K562 (cell line): ENCODE data around the gene KCNJ14. TPM values are rescaled to one million over a fixed set of nuclear protein-coding genes. Genes with fewer than 3 reads are reported as not detected.

ENCODE experiments used
- ATAC-seq: fragments of 200-7000 bp; cut with Tn5 transposase; 3 replicates; pipeline ENCODE4 v1.9.1; 2020; ENCODE audit warnings: moderate library complexity
- BruUV-seq: library from RNA; stranded (reverse); fragments of 400-500 nt; replicated peaks from 2 replicates; lab custom pipeline; 2021; lab: Mats Ljungman, UMichigan
- CTCF ChIA-PET: fragments of 300-600 bp; formaldehyde crosslinking; extraction: SDS; loops from one replicate; lab custom pipeline; 2021; ENCODE audit warnings: low intra/inter-chr PET ratio; lab: Yijun Ruan, JAX
- POLR2A ChIA-PET: fragments of 300-600, 350-650 bp; sonication (Branson Sonifier 250); formaldehyde crosslinking; extraction: SDS; loops from one replicate; lab custom pipeline; 2021; ENCODE audit warnings: antibody characterized with exemption, inconsistent platforms; lab: Yijun Ruan, JAX
- DNase-seq, 4 experiments: peaks; one replicate each; pipeline versions ENCODE4 v3.0.0 to v3.0.0-alpha.2; 2011 to 2018; ENCODE audit warnings: low spot score in 3 of 4, mixed read lengths in 3 of 4; ENCODE audit errors: extremely low read depth in 1 of 4
- FAIRE-seq: peaks from 2 replicates; lab custom pipeline; 2011; peaks lifted over from hg19 to GRCh38; lab: Jason Lieb, UNC
- H2AFZ ChIP-seq: 2 replicates; pipeline ENCODE4 v1.6.0; 2011; ENCODE audit warnings: low read depth, low read length, control low read depth, inconsistent platforms
- H3K27ac ChIP-seq: fragments of 200-600 bp; 3 replicates; pipeline ENCODE4 v1.8.0; 2011; ENCODE audit warnings: low read depth, mild to moderate bottlenecking, control low read depth, inconsistent platforms, low read length, moderate library complexity, mixed read lengths; ENCODE audit errors: extremely low read depth
- H3K27me3 ChIP-seq, 2 experiments: fragments of 300-600 bp in 1 of 2; 2 replicates in 1 of 2; 3 replicates in 1 of 2; pipeline versions ENCODE4 v1.6.0 to v1.8.0; 2011; ENCODE audit warnings: inconsistent platforms in 2 of 2, low read length in 2 of 2, mild to moderate bottlenecking in 1 of 2, mixed read lengths in 1 of 2, moderate library complexity in 1 of 2; ENCODE audit not compliant: control insufficient read depth in 2 of 2, insufficient read depth in 2 of 2
- H3K36me3 ChIP-seq: fragments of 300-600 bp; 3 replicates; pipeline ENCODE4 v1.8.0; 2011; ENCODE audit warnings: mild to moderate bottlenecking, low read length, inconsistent platforms; ENCODE audit not compliant: control insufficient read depth, insufficient read depth
- H3K4me1 ChIP-seq, 2 experiments: fragments of 200-600 bp in 1 of 2; replicated peaks in 1 of 2; 2 replicates in 1 of 2; 3 replicates in 1 of 2; pipeline versions ENCODE4 v1.5.1 to v1.8.0; 2011; ENCODE audit warnings: inconsistent platforms in 2 of 2, low read length in 2 of 2, mild to moderate bottlenecking in 1 of 2, mixed read lengths in 1 of 2, moderate library complexity in 1 of 2; ENCODE audit not compliant: control insufficient read depth in 2 of 2, insufficient read depth in 2 of 2
- H3K4me2 ChIP-seq: 2 replicates; pipeline ENCODE4 v1.6.1; 2011; ENCODE audit warnings: low read length, control low read depth, inconsistent platforms, mixed read lengths; ENCODE audit not compliant: insufficient read depth
- H3K4me3 ChIP-seq: fragments of 200-600 bp; sonication (generic), shearing (Covaris generic); 2 replicates; pipeline ENCODE4 v1.5.1; 2016; ENCODE audit warnings: control low read depth, inconsistent platforms
- H3K79me2 ChIP-seq: fragments of 200-600 bp; 3 replicates; pipeline ENCODE4 v1.8.0; 2011; ENCODE audit warnings: low read length, inconsistent platforms; ENCODE audit not compliant: control insufficient read depth, insufficient read depth
- H3K9ac ChIP-seq, 2 experiments: 2 replicates each; pipeline versions ENCODE4 v1.6.0 to v1.6.1; 2011; ENCODE audit warnings: low read depth in 2 of 2, low read length in 2 of 2, control low read depth in 1 of 2, inconsistent platforms in 1 of 2, mild to moderate bottlenecking in 1 of 2, mixed read lengths in 1 of 2; ENCODE audit not compliant: insufficient read depth in 1 of 2
- H3K9me1 ChIP-seq: one replicate; pipeline ENCODE4 v1.6.0; 2011; ENCODE audit warnings: inconsistent platforms, mild to moderate bottlenecking, low read length, moderate library complexity; ENCODE audit not compliant: control insufficient read depth, insufficient read depth
- H3K9me3 ChIP-seq: replicated peaks from 2 replicates; pipeline ENCODE4 v1.5.1; 2011; ENCODE audit warnings: low read depth, low read length, inconsistent platforms; ENCODE audit not compliant: control insufficient read depth, insufficient read depth
- H4K20me1 ChIP-seq: replicated peaks from 2 replicates; pipeline ENCODE4 v1.6.1; 2011; ENCODE audit warnings: low read length, inconsistent platforms, mixed read lengths; ENCODE audit not compliant: control insufficient read depth, insufficient read depth
- ZBTB33 ChIP-seq: sonication (generic); formaldehyde crosslinking; IDR thresholded peaks from 2 replicates; pipeline ENCODE4 v1.8.1; 2023; ENCODE audit warnings: mild to moderate bottlenecking, missing genetic modification reagents
- ZZZ3 ChIP-seq: fragments of 450-650 bp; IDR thresholded peaks from 2 replicates; pipeline ENCODE4 v1.6.1; 2016; ENCODE audit warnings: antibody characterized with exemption, mild to moderate bottlenecking, moderate library complexity
- WGBS: fragments of 100-300 bp; shearing (Covaris generic); methylation state at CpG from one replicate; pipeline ENCODE4 v1.1.6; 2016; ENCODE audit warnings: low coverage, mixed read lengths; ENCODE audit not compliant: insufficient coverage; ENCODE audit errors: missing lambda C conversion rate; 5-methylcytosine and 5-hydroxymethylcytosine counted together
- in situ Hi-C: fragments of 300-500 bp; cut with MboI; formaldehyde crosslinking; loops from 4 replicates; pipeline ENCODE4 v1.15.0; 2018; ENCODE audit warnings: inconsistent platforms, mixed read lengths
- intact Hi-C: fragments of 100-400 bp; cut with micrococcal nuclease; formaldehyde crosslinking; loops from 2 replicates; pipeline ENCODE4 v1.14.2; 2022
- polyA plus RNA-seq, 8 experiments: library from polyadenylated mRNA; depleted of rRNA in 4 of 8; stranded (reverse) in 5 of 8; unstranded in 3 of 8; fragments of >200 nt; fragmentation: Nextera tagmentation in 2 of 8; fragmentation: Illumina TruSeq in 1 of 8; extraction: Ambion mirVana in 2 of 8; extraction: Trizol in 1 of 8; gene quantifications; 2 replicates each; pipeline versions ENCODE4 v1.2.1 to v1.2.3, GENCODE V29; 2011 to 2014; ENCODE audit warnings: inconsistent platforms in 1 of 8, missing spikeins in 1 of 8
- total RNA-seq, 7 experiments: library from RNA; depleted of rRNA in 6 of 7; stranded (reverse); fragments of >200 nt in 6 of 7; fragmentation: Illumina TruSeq in 2 of 7; extraction: Trizol in 2 of 7; gene quantifications; 2 replicates each; pipeline versions ENCODE4 v1.2.1 to v1.2.3, GENCODE V29; 2011 to 2021; ENCODE audit warnings: low replicate concordance in 1 of 7

KCNJ14 gene
- total and polyA plus RNA-seq, 9 of the 15 experiments (the other 6 are each of a cell fraction or from before 2014, with no cell fraction given): 0.15 to 1.6 (median 0.49) TPM

GRCh38 chr19:48442116-48443035, 13.0 kb upstream of the KCNJ14 start:
- POLR2A ChIA-PET: no interaction called here
- 94% methylated on average over 13 of the region's 94 CpGs for WGBS
- BruUV-seq: no TSS peak

More at GRCh38 chr19:48442116-48443035, 13.0 kb upstream of the KCNJ14 start:
- ATAC-seq (no peak), FAIRE-seq (no peak), DNase-seq (peak in 1 of 4 experiments; percentile 20)
- peak; percentile 25; the same call in 1 of the 2 replicates for TF ChIP-seq ZBTB33 (CRISPR knock-in tag)
- no peak for TF ChIP-seq ZZZ3
- H3K4me1 ChIP-seq: peaks cover 12 to 14% of the 10 kb centered on the region in 2 experiments
- H3K36me3 ChIP-seq: peaks cover 36% of the 10 kb centered on the region; the same call in 2 of the 3 replicates
- H3K9me3 ChIP-seq: no peaks in the 10 kb centered on the region
- no peak overlapping the region for H3K4me3 ChIP-seq
- CTCF ChIA-PET: no interaction called here
- in situ Hi-C loops (no loop called here), intact Hi-C loops (no loop called here)
- peaks cover 16% of the 10 kb centered on the region for H3K79me2 ChIP-seq
- H3K9ac ChIP-seq: no peak overlapping the region
- no peaks in the 10 kb centered on the region for H3K27me3 ChIP-seq
- H3K4me2 ChIP-seq: no peak overlapping the region
- no peak overlapping the region for H3K27ac ChIP-seq
- no peaks in the 10 kb centered on the region for H4K20me1 ChIP-seq
- H3K9me1 ChIP-seq: no peaks in the 10 kb centered on the region
- H2AFZ ChIP-seq: no peak overlapping the region
